GM10847 (cell line): ENCODE data around the gene MYO3B.

ENCODE experiments used
- POLR2A ChIP-seq: IDR thresholded peaks from 2 replicates; pipeline ENCODE4 v1.6.1; 2011; ENCODE audit not compliant: insufficient read length; ENCODE audit errors: extremely low read depth

Gene MYO3B

GRCh38 chr2:170531876-170532275, 353.9 kb downstream of the MYO3B start:
- TF ChIP-seq POLR2A, result no peak

GRCh38 chr2:170533156-170533555, 355.2 kb downstream of the MYO3B start:
- no peak for TF ChIP-seq POLR2A

- no peak for TF ChIP-seq POLR2A
Measured at GRCh38 chr2:170535552-170535951, 357.6 kb downstream of the MYO3B start.

GRCh38 chr2:170544817-170545216, 366.9 kb downstream of the MYO3B start:
- no peak for TF ChIP-seq POLR2A

GRCh38 chr2:170548304-170548703, 370.4 kb downstream of the MYO3B start:
- TF ChIP-seq POLR2A, result no peak

GRCh38 chr2:170550501-170550900, 372.6 kb downstream of the MYO3B start:
- no peak for TF ChIP-seq POLR2A

- TF ChIP-seq POLR2A, result no peak
Measured at GRCh38 chr2:170553748-170554147, 375.8 kb downstream of the MYO3B start.

GRCh38 chr2:170554278-170554955, 376.5 kb downstream of the MYO3B start:
- TF ChIP-seq POLR2A, result no peak

GRCh38 chr2:170562928-170563327, 385.0 kb downstream of the MYO3B start:
- no peak for TF ChIP-seq POLR2A

- TF ChIP-seq POLR2A, result no peak
Measured at GRCh38 chr2:170563401-170563800, 385.5 kb downstream of the MYO3B start.

- no peak for TF ChIP-seq POLR2A
Measured at GRCh38 chr2:170566138-170566537, 388.2 kb downstream of the MYO3B start.

- TF ChIP-seq POLR2A, result no peak
Measured at GRCh38 chr2:170567429-170567828, 389.5 kb downstream of the MYO3B start.

- TF ChIP-seq POLR2A, result no peak
Measured at GRCh38 chr2:170568511-170568910, 390.6 kb downstream of the MYO3B start.

GRCh38 chr2:170571612-170572011, 393.7 kb downstream of the MYO3B start:
- TF ChIP-seq POLR2A, result no peak

GRCh38 chr2:170573671-170574070, 395.7 kb downstream of the MYO3B start:
- no peak for TF ChIP-seq POLR2A

- TF ChIP-seq POLR2A, result no peak
Measured at GRCh38 chr2:170576296-170576695, 398.3 kb downstream of the MYO3B start.

- no peak for TF ChIP-seq POLR2A
Measured at GRCh38 chr2:170577356-170577755, 399.4 kb downstream of the MYO3B start.
